ENCODE data around the gene ZNF182.
"Not testable (repeated sequence)": the region's sequence is repeated elsewhere in the genome, so short reads cannot be mapped to it uniquely, and the experiment has no call there.

Gene ZNF182

GRCh38 chrX:48022738-48023137 is 18.9 kb upstream of the ZNF182 start:
- DNase-seq (ENCODE audit: low spot score) = no peak
- Histone ChIP-seq H3K4me1 (ENCODE audit: insufficient read depth, poor library complexity, severe bottlenecking) (no peaks in the 10 kb centered on the region), H3K27ac (ENCODE audit: poor library complexity, severe bottlenecking) (no peak overlapping the region), H3K4me3 (ENCODE audit: severe bottlenecking) (no peak overlapping the region), H3K9me3 (ENCODE audit: severe bottlenecking) (no peaks in the 10 kb centered on the region), H3K36me3 (ENCODE audit: low read depth) (no peaks in the 10 kb centered on the region), H3K27me3 (ENCODE audit: insufficient read depth, poor library complexity, severe bottlenecking) (no peaks in the 10 kb centered on the region)
- no peak for ATAC-seq (ENCODE audit: low read depth)
- no peak for TF ChIP-seq CTCF (IDR thresholded peaks at IDR 0.05; ENCODE audit: poor library complexity, severe bottlenecking)

- H3K9me3 ChIP-seq (ENCODE audit: severe bottlenecking) = no peaks in the 10 kb centered on the region
- no peak overlapping the region for H3K27ac ChIP-seq (ENCODE audit: poor library complexity, severe bottlenecking)
- H3K4me3 ChIP-seq (ENCODE audit: severe bottlenecking) = no peak overlapping the region
- no peaks in the 10 kb centered on the region for H3K4me1 ChIP-seq (ENCODE audit: insufficient read depth, poor library complexity, severe bottlenecking)
- H3K36me3 ChIP-seq (ENCODE audit: low read depth) = no peaks in the 10 kb centered on the region
- no peaks in the 10 kb centered on the region for H3K27me3 ChIP-seq (ENCODE audit: insufficient read depth, poor library complexity, severe bottlenecking)
- no peak for TF ChIP-seq CTCF (IDR thresholded peaks at IDR 0.05; ENCODE audit: poor library complexity, severe bottlenecking)
- DNase-seq (ENCODE audit: low spot score) (no peak), ATAC-seq (ENCODE audit: low read depth) (no peak)
Observed at GRCh38 chrX:48022100-48022499, 18.3 kb upstream of the ZNF182 start.

- H3K27ac ChIP-seq (ENCODE audit: poor library complexity, severe bottlenecking) = peak overlapping the region; percentile 49
- no peaks in the 10 kb centered on the region for H3K27me3 ChIP-seq (ENCODE audit: insufficient read depth, poor library complexity, severe bottlenecking)
- peak overlapping the region; percentile 72 for H3K4me3 ChIP-seq (ENCODE audit: severe bottlenecking)
- no peaks in the 10 kb centered on the region for H3K4me1 ChIP-seq (ENCODE audit: insufficient read depth, poor library complexity, severe bottlenecking)
- H3K36me3 ChIP-seq (ENCODE audit: low read depth) = no peaks in the 10 kb centered on the region
- DNase-seq (ENCODE audit: low spot score) (no peak), ATAC-seq (ENCODE audit: low read depth) (peak; percentile 84)
- TF ChIP-seq CTCF (IDR thresholded peaks at IDR 0.05; ENCODE audit: poor library complexity, severe bottlenecking) = no peak
- no peaks in the 10 kb centered on the region for H3K9me3 ChIP-seq (ENCODE audit: severe bottlenecking)
Observed at GRCh38 chrX:48021026-48021900, 17.5 kb upstream of the ZNF182 start.

- not testable (repeated sequence) for ATAC-seq (ENCODE audit: low read depth); H3K27me3 ChIP-seq (ENCODE audit: insufficient read depth, poor library complexity, severe bottlenecking); H3K36me3 ChIP-seq (ENCODE audit: low read depth); H3K27ac ChIP-seq (ENCODE audit: poor library complexity, severe bottlenecking); H3K9me3 ChIP-seq (ENCODE audit: severe bottlenecking); H3K4me1 ChIP-seq (ENCODE audit: insufficient read depth, poor library complexity, severe bottlenecking); DNase-seq (ENCODE audit: low spot score); H3K4me3 ChIP-seq (ENCODE audit: severe bottlenecking)
Observed at GRCh38 chrX:48020472-48020871, 16.7 kb upstream of the ZNF182 start.

GRCh38 chrX:48019892-48020291 is 16.1 kb upstream of the ZNF182 start:
- not testable (repeated sequence) for DNase-seq (ENCODE audit: low spot score); H3K4me3 ChIP-seq (ENCODE audit: severe bottlenecking); H3K27me3 ChIP-seq (ENCODE audit: insufficient read depth, poor library complexity, severe bottlenecking); ATAC-seq (ENCODE audit: low read depth); H3K36me3 ChIP-seq (ENCODE audit: low read depth); H3K27ac ChIP-seq (ENCODE audit: poor library complexity, severe bottlenecking); H3K9me3 ChIP-seq (ENCODE audit: severe bottlenecking); H3K4me1 ChIP-seq (ENCODE audit: insufficient read depth, poor library complexity, severe bottlenecking)

GRCh38 chrX:48016583-48017310 is 13.0 kb upstream of the ZNF182 start:
- not testable (repeated sequence) for H3K36me3 ChIP-seq (ENCODE audit: low read depth); H3K27ac ChIP-seq (ENCODE audit: poor library complexity, severe bottlenecking); DNase-seq (ENCODE audit: low spot score); H3K4me3 ChIP-seq (ENCODE audit: severe bottlenecking); H3K9me3 ChIP-seq (ENCODE audit: severe bottlenecking); H3K4me1 ChIP-seq (ENCODE audit: insufficient read depth, poor library complexity, severe bottlenecking); H3K27me3 ChIP-seq (ENCODE audit: insufficient read depth, poor library complexity, severe bottlenecking); ATAC-seq (ENCODE audit: low read depth)

GRCh38 chrX:48009445-48009960 is 5.7 kb upstream of the ZNF182 start:
- H3K9me3 ChIP-seq (ENCODE audit: severe bottlenecking); H3K4me1 ChIP-seq (ENCODE audit: insufficient read depth, poor library complexity, severe bottlenecking); ATAC-seq (ENCODE audit: low read depth); H3K27me3 ChIP-seq (ENCODE audit: insufficient read depth, poor library complexity, severe bottlenecking); DNase-seq (ENCODE audit: low spot score); H3K4me3 ChIP-seq (ENCODE audit: severe bottlenecking); H3K36me3 ChIP-seq (ENCODE audit: low read depth); H3K27ac ChIP-seq (ENCODE audit: poor library complexity, severe bottlenecking): not testable (repeated sequence)

- H3K4me1 ChIP-seq (ENCODE audit: insufficient read depth, poor library complexity, severe bottlenecking); ATAC-seq (ENCODE audit: low read depth); H3K27me3 ChIP-seq (ENCODE audit: insufficient read depth, poor library complexity, severe bottlenecking); H3K9me3 ChIP-seq (ENCODE audit: severe bottlenecking); H3K27ac ChIP-seq (ENCODE audit: poor library complexity, severe bottlenecking); DNase-seq (ENCODE audit: low spot score); H3K4me3 ChIP-seq (ENCODE audit: severe bottlenecking); H3K36me3 ChIP-seq (ENCODE audit: low read depth): not testable (repeated sequence)
Observed at GRCh38 chrX:48006688-48007087, 2.9 kb upstream of the ZNF182 start, which contains the start of gene SPACA5. Gene SPACA5, plus strand, starts transcription at chrX:48006988. Its CDS starts 815 bp downstream, at chrX:48007803.
